Activated CD4-positive, CD25-positive, alpha-beta regulatory T cell (primary cell): ENCODE data around the gene WRNIP1.
"Not testable (repeated sequence)": the region's sequence is repeated elsewhere in the genome, so short reads cannot be mapped to it uniquely, and the experiment has no call there.

Experiments
- DNase-seq, 4 experiments: peaks; one replicate each; lab custom pipeline; 2025; lab: John Stamatoyannopoulos, UW

Gene WRNIP1

DNA sequence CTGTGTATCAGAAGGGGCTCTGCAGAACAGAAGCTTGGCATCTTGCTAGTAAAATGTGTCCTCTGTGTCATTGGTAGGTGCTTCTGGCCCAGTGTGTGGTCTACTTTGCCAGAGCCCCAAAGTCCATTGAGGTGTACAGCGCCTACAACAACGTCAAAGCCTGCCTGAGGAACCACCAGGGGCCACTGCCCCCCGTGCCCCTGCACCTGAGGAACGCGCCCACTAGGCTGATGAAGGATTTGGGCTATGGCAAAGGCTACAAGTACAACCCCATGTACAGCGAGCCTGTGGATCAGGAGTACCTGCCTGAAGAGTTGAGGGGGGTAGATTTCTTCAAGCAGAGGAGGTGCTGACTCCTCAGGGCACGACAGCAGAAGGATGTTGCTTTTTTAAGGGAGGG lies 19.7 kb downstream of the WRNIP1 start:
- no peak for DNase-seq

DNA sequence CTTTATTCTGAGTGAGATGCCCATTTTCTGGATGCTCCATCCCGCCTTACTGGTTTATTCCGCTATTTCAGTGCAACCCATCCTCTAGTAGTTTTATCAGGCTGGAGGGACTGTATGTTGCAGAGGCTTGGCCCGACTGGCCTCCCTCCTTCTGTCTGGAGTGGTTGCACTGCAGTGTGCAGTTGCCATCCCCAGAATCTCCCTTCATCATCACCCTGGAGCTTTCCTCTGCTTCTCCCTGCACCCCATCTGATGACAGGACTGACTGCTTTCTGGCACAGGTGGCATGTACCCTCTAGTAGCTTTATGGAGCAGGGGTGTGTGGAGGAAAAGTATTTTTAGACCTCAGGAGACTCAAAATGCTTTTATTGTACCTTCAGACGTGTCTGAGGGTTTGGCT lies 21.1 kb downstream of the WRNIP1 start:
- no peak for DNase-seq

DNA sequence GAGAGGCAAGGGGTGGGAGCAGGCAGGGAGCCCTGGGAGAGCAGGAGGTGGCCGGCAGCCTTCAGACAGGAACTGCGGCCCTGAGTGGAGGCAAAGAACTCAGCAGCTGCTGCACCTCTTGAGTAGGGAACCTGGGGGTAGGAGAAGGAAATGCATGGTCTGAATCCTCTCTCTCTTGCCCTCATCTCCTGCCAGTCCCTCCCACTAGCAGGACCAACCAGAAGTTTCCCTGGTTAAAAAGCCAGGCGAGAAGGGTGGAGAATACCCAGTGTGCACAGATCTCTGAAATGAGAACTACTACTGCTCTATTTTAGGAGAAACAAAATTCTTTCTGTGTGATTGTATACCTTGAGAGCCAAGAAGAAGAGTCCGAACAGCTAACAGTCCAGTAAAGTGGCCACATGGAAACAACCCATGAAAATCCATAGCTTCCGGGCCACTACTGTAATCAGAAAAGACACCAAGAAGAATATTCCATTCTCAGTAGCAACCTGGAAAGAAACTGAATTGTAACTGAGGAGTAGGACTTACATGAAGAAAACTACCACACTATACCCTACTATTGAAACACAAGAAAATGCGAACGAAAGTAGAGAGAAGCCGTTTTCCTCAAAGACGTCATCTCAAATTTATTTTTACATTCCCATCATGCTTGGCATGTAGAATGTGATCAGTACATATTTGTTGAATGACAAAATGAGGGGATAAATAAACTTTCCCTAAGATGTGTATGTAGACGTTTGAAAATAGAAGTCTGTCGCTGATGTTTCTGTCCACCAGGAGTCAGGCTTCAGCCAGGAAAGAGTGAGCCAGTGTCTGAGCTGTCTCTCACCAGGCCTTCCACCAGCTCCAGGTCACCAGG lies 25.6 kb downstream of the WRNIP1 start:
- no peak for DNase-seq

- DNase-seq, result no peak
Measured at GRCh38 chr6:2791450-2791974, 26.3 kb downstream of the WRNIP1 start.

GRCh38 chr6:2792330-2793110 lies 27.3 kb downstream of the WRNIP1 start:
- no peak for DNase-seq

- DNase-seq, result no peak
Measured at GRCh38 chr6:2793534-2794151, 28.4 kb downstream of the WRNIP1 start.

- DNase-seq, result no peak
Measured at GRCh38 chr6:2794171-2794730, 29.1 kb downstream of the WRNIP1 start.

- no peak for DNase-seq
Measured at GRCh38 chr6:2795162-2795561, 30.0 kb downstream of the WRNIP1 start.

DNA sequence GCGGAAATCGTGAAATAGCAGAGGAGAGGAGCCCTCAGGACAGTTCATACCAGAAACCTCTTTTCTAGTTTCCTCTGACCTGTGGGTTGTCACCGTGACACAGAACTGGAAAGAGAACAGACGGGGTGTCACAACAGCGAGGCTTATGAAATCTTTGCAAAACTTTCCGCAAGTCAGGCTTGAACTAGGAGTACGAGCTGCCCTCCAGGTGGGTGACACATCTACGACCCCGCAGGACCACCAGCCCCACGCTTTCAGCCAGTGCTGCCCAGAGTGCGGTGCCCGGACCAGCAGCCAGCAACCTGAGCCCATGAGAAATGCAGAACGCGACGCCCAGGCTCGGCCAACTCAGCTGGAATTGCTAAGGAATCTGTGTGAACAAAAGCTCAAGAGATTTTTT lies 30.8 kb downstream of the WRNIP1 start:
- no peak for DNase-seq

DNA sequence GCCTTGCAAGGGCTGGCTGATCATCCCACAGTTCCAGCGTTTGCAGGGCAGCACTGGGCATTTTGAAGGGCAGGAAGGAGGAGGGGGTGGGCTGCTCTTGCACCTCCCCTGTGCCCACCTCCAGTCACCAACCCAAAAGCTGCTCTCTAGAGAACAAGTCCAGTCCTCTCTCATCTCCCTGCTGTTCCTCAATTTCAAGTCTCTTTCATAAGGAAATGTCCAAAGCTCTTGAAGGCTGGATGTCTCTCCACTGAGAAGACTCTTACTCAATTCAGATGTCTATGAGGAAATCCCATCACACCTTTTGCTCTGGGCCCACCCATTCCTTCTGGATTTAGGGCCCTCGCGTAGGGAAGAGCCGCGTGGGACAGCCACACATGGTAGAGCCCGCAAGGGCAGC lies 31.7 kb downstream of the WRNIP1 start:
- DNase-seq, result no peak

GRCh38 chr6:2797564-2798031 lies 32.4 kb downstream of the WRNIP1 start:
- no peak for DNase-seq

- no peak for DNase-seq
Measured at GRCh38 chr6:2798586-2799134, 33.5 kb downstream of the WRNIP1 start.

DNA sequence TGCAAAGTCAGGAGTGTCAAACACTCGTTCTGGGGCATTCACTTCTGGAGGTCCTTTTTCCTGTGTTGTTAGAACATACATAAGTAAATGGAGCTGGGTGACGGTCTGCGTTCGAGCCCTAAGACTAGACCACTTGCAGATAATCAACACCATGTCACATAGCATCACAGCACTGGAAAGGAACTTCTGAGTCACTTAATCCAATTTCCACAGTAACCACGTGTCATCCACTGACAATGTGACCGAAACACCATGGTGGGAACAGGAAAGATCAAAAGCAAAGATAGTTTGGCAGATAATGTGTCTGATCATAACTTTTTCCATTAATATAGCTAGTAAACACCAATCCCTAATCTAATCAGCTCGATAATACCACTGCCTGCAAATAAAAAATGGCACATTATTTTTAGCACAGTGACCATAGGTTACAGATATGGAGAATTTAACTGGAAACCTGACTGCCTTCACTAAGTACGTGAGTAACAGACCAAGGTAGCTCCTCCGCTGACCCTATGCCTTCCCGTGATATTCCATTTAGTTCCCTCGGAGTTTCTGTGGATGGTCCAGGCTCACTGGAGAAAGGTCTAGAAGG lies 34.8 kb downstream of the WRNIP1 start:
- DNase-seq, result no peak

DNA sequence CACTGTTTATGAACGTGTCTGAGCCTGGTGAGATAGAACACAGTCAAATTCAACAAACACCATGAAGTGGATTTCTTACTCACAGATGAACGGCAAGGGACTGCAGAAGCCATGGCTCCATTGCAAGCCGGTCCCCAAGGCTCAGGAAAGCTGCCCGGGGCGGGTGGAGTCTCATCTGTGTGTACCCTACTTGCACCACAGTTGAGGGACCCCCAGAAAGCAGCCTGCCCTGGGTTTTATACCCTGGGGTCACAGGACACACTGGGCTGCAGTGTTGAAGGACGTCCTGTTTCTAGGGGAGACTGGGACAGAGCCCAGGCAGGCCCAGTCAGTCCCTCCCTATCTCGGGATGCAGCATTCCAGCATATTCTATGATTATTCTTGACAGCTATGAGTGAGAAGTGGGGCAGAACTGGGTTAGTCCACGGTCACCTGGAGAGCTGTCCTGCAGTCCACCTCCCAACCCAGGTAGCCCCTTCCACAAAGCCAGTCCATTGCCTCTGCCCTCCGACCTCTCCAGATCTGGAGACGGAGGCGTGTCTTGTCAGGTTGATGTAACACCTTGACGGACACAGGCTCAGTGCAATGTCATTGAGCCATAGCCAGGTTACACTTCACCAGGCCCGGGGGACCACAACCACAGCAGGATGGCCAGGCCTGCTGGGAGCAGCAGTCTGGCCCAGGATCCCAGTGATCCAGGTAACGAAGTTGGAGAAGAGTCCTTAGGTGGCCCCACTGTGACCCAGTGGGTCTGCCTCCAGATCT lies 35.5 kb downstream of the WRNIP1 start:
- DNase-seq, result no peak

- DNase-seq, result not testable (repeated sequence)
Measured at GRCh38 chr6:2801687-2802086, 36.5 kb downstream of the WRNIP1 start.

DNA sequence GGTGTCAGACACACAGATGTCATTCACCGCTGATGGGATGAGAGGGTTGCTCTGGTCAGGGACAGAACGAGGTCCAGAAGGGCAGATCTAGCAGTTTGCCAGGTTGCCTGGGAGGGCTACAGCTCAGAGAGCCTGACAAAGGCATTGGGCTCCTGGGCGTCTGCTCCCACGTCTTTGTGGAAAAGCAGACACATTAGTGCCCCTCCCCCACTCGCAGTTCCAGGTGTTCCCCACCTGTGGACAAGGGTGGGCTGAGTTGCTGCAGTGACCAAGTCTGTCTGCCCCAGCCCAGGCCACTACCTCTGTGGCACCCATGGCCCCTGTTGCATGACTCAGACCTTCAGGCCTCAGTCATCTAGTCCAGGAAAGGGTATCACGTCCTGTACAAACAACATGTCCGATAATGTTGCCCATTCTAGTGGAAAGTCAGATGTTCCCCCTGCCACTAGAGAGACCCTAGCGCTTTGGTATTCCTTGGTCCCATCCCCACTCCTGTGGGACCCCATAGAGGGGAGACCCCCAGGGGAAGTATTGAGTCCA lies 37.4 kb downstream of the WRNIP1 start:
- no peak for DNase-seq

GRCh38 chr6:2803731-2804429 lies 38.7 kb downstream of the WRNIP1 start:
- DNase-seq, result no peak

- DNase-seq, result no peak
Measured at GRCh38 chr6:2804516-2804915, 39.3 kb downstream of the WRNIP1 start.

DNA sequence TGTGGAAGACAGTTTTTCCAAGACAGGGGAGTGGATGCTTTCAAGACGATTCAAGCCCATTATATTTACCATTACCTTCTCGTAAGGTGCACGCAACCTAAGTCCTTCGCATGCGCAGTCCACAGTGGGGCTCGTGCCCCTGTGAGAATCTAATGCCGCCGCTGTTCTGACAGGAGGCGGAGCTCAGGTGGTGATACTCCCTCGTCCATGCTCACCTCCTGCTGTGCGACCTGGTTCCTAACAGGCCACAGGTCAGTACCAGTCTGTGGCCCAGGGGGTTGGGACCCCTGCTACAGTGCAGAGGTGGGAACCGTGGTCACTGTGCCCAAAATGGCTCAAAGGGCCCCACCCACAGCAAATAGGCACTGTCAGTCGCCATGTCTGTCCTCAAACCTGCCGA lies 39.8 kb downstream of the WRNIP1 start:
- no peak for DNase-seq

DNA sequence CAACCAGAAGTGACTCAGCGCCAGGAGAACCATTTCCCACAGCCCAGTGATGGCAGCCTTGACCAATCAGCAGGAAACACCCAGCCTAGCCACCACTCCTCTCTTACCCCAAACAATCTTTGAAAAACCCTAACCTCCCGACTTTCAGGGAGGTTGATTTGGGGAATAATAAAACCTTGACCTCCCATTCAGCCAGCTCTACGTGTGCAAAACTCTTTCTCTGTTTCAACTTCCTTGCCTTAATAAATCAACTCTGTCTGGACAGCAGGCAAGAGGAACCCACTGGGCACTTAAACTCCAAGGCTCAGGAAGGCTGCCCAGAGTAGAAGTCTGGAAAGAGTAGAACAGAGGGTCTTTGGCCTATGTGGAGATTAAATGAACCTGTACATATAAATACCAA lies 41.5 kb downstream of the WRNIP1 start:
- no peak for DNase-seq
